ENCODE measurements around the gene PAOX. TPM values are rescaled to one million over a fixed set of nuclear protein-coding genes. Genes with fewer than 3 reads are reported as not detected.

Gene PAOX
- total and polyA plus RNA-seq, 5 donors from 2014 or later, result 6.7 to 14.3 (median 10.2) TPM

DNA sequence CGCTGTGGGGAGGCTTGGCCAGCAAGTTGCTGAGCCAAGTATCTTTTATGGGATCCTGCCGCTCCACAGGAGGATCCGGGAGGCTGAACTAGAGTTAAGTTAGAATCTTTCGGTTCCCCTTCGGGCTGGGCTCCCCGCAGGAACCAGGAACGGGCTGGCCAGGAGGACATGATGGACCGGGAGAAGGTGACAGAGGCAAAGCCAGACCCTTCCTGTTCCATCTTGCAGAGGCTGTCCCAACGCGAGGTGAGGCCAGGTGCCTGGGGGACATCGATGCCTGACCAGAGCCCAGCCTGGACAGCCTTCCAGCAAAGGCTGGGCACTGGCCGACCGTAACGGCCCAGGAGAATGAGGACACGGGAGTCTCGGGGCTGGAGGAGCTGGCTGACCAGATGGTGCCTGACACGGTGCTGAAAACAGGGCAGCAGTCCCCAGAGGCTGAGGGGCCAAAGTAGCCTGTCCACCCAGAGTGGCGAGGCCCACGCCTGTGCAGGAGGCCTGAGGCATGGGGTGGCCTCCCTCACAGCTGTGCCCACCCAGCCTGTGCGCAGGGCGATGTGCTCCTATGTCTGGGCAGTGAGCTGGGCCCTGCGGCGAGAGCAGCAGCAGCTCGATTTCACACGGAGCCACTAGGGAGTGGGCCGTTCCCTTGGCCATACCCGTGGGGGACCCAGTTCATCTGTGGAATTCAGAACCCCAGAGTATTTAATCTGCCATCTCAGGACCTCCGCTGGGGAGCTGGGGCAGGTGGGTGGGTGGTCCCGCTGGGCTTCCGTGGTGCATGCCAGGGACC, 1.8 kb upstream of the PAOX start:
- Mint-ChIP-seq H3K27ac (peak overlapping the region in 2 of 3 donors; percentile 25 to 32), H3K4me1 (peaks cover 4 to 18% (median 9%) of the 10 kb centered on the region in 4 donors), H3K4me3 (peak overlapping the region; percentile 75 to 87 (median 82)), H3K27me3 (peaks cover 6% of the 10 kb centered on the region), H3K9me3 (peaks cover 0 to 2% (median 0%) of the 10 kb centered on the region in 7 donors), H3K36me3 (no peaks in the 10 kb centered on the region)
- Histone ChIP-seq H3K27me3 (ENCODE audit: control insufficient read depth, insufficient read depth, low read length) (no peaks in the 10 kb centered on the region), H3K36me3 (ENCODE audit: control insufficient read depth, insufficient read depth, low read length) (no peaks in the 10 kb centered on the region), H3K4me1 (ENCODE audit: control insufficient read depth, insufficient read depth, low read length, poor library complexity, severe bottlenecking) (peaks cover 25% of the 10 kb centered on the region), H3K27ac (ENCODE audit: insufficient read depth, low read length, poor library complexity, severe bottlenecking) (no peak overlapping the region), H3K9me3 (ENCODE audit: control insufficient read depth in 2 of 2, low read length in 2 of 2) (no peaks in the 10 kb centered on the region), H3K4me3 (ENCODE audit: low read depth, low read length) (no peak overlapping the region)
- DNase-seq (no peak), ATAC-seq (ENCODE audit: low read depth in 2 of 2) (no peak)

DNA sequence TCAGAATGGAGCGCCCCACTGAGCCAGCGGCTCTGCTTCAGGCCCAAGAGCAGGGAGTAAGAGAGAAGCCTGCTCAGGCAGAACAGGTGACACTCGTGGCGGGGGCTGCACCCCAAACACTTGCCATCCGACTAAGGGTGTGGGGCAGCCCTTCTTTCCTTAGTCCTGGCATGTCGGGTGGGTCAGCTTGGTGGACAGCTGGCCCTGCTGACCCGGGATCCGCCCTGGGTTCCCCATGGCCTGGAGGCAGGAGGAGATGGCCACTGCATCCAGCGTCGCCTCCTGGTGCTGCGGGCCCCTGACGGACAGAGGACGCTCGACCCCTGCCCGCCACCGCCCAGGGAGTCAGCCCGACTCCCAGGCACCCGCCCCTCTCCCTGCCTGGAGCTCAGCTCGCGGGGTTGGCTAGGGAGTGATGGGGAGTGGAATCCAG, 1.2 kb upstream of the PAOX start:
- Mint-ChIP-seq H3K27me3 (peaks cover 6% of the 10 kb centered on the region), H3K36me3 (no peaks in the 10 kb centered on the region), H3K4me3 (peak overlapping the region; percentile 77 to 88 (median 87)), H3K4me1 (peaks cover 4 to 18% (median 9%) of the 10 kb centered on the region in 4 donors), H3K27ac (no peak overlapping the region), H3K9me3 (peaks cover 0 to 2% (median 0%) of the 10 kb centered on the region in 7 donors)
- DNase-seq (no peak), ATAC-seq (ENCODE audit: low read depth in 2 of 2) (no peak)
- Histone ChIP-seq H3K4me1 (ENCODE audit: control insufficient read depth, insufficient read depth, low read length, poor library complexity, severe bottlenecking) (peaks cover 20% of the 10 kb centered on the region), H3K4me3 (ENCODE audit: low read depth, low read length) (no peak overlapping the region), H3K27me3 (ENCODE audit: control insufficient read depth, insufficient read depth, low read length) (no peaks in the 10 kb centered on the region), H3K9me3 (ENCODE audit: control insufficient read depth in 2 of 2, low read length in 2 of 2) (no peaks in the 10 kb centered on the region), H3K36me3 (ENCODE audit: control insufficient read depth, insufficient read depth, low read length) (no peaks in the 10 kb centered on the region), H3K27ac (ENCODE audit: insufficient read depth, low read length, poor library complexity, severe bottlenecking) (no peak overlapping the region)

GRCh38 chr10:133378251-133379096, 588 bp upstream of the PAOX start:
- Mint-ChIP-seq H3K27me3 (peaks cover 6% of the 10 kb centered on the region), H3K4me1 (peaks cover 4 to 18% (median 9%) of the 10 kb centered on the region in 4 donors), H3K36me3 (no peaks in the 10 kb centered on the region), H3K27ac (peak overlapping the region; percentile 12 to 75 (median 38)), H3K4me3 (peak overlapping the region; percentile 77 to 88 (median 87)), H3K9me3 (peaks cover 0 to 2% (median 0%) of the 10 kb centered on the region in 7 donors)
- Histone ChIP-seq H3K36me3 (ENCODE audit: control insufficient read depth, insufficient read depth, low read length) (no peaks in the 10 kb centered on the region), H3K27me3 (ENCODE audit: control insufficient read depth, insufficient read depth, low read length) (no peaks in the 10 kb centered on the region), H3K4me3 (ENCODE audit: low read depth, low read length) (peak overlapping the region; percentile 64), H3K27ac (ENCODE audit: insufficient read depth, low read length, poor library complexity, severe bottlenecking) (peak overlapping the region; percentile 71), H3K4me1 (ENCODE audit: control insufficient read depth, insufficient read depth, low read length, poor library complexity, severe bottlenecking) (peaks cover 20% of the 10 kb centered on the region), H3K9me3 (ENCODE audit: control insufficient read depth in 2 of 2, low read length in 2 of 2) (no peaks in the 10 kb centered on the region)
- DNase-seq (peak; percentile 63 to 66 (median 63)), ATAC-seq (ENCODE audit: low read depth in 2 of 2) (peak; percentile 56 to 59)

GRCh38 chr10:133379801-133380666, 972 bp downstream of the PAOX start:
- H3K36me3 ChIP-seq (ENCODE audit: control insufficient read depth, insufficient read depth, low read length), result no peaks in the 10 kb centered on the region
- H3K4me1 ChIP-seq (ENCODE audit: control insufficient read depth, insufficient read depth, low read length, poor library complexity, severe bottlenecking), result peaks cover 14% of the 10 kb centered on the region
- Mint-ChIP-seq H3K27me3 (peaks cover 6% of the 10 kb centered on the region), H3K9me3 (peaks cover 0 to 2% (median 0%) of the 10 kb centered on the region in 7 donors), H3K27ac (peak overlapping the region in 2 of 3 donors; percentile 23 to 36), H3K36me3 (peaks cover 5% of the 10 kb centered on the region), H3K4me3 (peak overlapping the region; percentile 72 to 89 (median 80)), H3K4me1 (peaks cover 0 to 15% (median 9%) of the 10 kb centered on the region in 4 donors)
- ATAC-seq (ENCODE audit: low read depth in 2 of 2) (no peak), DNase-seq (peak in 1 of 3 donors; percentile 2)
- H3K27ac ChIP-seq (ENCODE audit: insufficient read depth, low read length, poor library complexity, severe bottlenecking), result peak overlapping the region; percentile 51
- no peak overlapping the region for H3K4me3 ChIP-seq (ENCODE audit: low read depth, low read length)
- H3K27me3 ChIP-seq (ENCODE audit: control insufficient read depth, insufficient read depth, low read length), result no peaks in the 10 kb centered on the region
- no peaks in the 10 kb centered on the region for H3K9me3 ChIP-seq (ENCODE audit: control insufficient read depth in 2 of 2, low read length in 2 of 2)

DNA sequence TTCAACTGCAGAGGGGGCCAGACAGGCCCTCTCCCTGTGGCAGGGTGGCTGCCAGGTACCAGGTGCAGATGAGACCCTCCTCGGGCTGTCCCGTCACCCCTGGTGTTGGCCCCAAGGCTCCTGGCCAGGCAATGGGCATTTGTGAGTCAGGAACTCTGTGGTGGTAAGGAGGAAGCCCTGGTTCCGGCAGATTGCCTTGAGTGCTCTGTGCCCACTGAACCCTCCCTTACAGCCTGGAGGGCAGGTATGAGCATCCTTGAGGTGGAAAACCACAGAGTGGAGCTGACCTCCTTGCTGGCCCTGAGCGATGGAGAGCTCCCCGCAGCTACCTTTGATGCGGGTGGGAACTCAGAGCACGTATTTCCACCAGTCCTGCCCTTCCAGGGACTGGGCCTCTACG, 2.0 kb downstream of the PAOX start:
- H3K9me3 Mint-ChIP-seq, result peaks cover 0 to 2% (median 0%) of the 10 kb centered on the region in 7 donors
- no peak for DNase-seq

DNA sequence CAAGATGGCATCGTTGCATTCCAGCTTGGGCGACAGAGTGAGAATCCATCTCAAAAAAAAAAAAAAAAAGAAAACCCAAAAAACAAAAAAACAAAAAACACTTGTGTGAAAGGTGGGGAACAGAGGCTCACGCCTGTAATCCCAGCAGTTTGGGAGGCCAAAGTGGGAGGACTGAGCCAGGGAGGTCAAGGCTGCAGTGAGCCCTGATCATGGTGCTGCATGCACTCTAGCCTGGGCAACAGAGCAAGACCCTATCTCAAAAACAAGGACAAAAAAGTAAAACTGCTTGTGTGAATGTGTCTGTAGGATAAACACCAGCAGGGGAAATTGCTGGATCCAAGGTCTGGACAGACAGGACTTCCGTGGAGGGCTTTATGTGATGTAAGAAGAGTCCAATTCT, 4.5 kb downstream of the PAOX start:
- ATAC-seq (ENCODE audit: low read depth in 2 of 2), result no peak
- H3K27me3 ChIP-seq (ENCODE audit: control insufficient read depth, insufficient read depth, low read length), result no peaks in the 10 kb centered on the region
- no peak for DNase-seq
- no peaks in the 10 kb centered on the region for H3K36me3 ChIP-seq (ENCODE audit: control insufficient read depth, insufficient read depth, low read length)
- Mint-ChIP-seq H3K4me1 (peaks cover 5 to 23% (median 11%) of the 10 kb centered on the region in 4 donors), H3K4me3 (peak overlapping the region in 1 of 4 donors; percentile 51), H3K9me3 (peaks cover 0 to 2% (median 0%) of the 10 kb centered on the region in 7 donors), H3K27ac (no peak overlapping the region), H3K27me3 (peaks cover 6% of the 10 kb centered on the region), H3K36me3 (peaks cover 5% of the 10 kb centered on the region)
- peaks cover 10% of the 10 kb centered on the region for H3K4me1 ChIP-seq (ENCODE audit: control insufficient read depth, insufficient read depth, low read length, poor library complexity, severe bottlenecking)
- no peak overlapping the region for H3K27ac ChIP-seq (ENCODE audit: insufficient read depth, low read length, poor library complexity, severe bottlenecking)
- no peaks in the 10 kb centered on the region for H3K9me3 ChIP-seq (ENCODE audit: control insufficient read depth in 2 of 2, low read length in 2 of 2)
- H3K4me3 ChIP-seq (ENCODE audit: low read depth, low read length), result no peak overlapping the region

More for the DNA sequence above, 2.0 kb downstream of the PAOX start:
- no peaks in the 10 kb centered on the region for H3K27me3 ChIP-seq (ENCODE audit: control insufficient read depth, insufficient read depth, low read length)
- H3K36me3 Mint-ChIP-seq, result peaks cover 5% of the 10 kb centered on the region
- ATAC-seq (ENCODE audit: low read depth in 2 of 2), result no peak
- peak overlapping the region in 1 of 3 donors; percentile 23 for H3K27ac Mint-ChIP-seq
- H3K36me3 ChIP-seq (ENCODE audit: control insufficient read depth, insufficient read depth, low read length), result no peaks in the 10 kb centered on the region
- H3K27me3 Mint-ChIP-seq, result peaks cover 6% of the 10 kb centered on the region
- H3K4me1 Mint-ChIP-seq, result peaks cover under 1 to 15% (median 9%) of the 10 kb centered on the region in 4 donors
- no peak overlapping the region for H3K27ac ChIP-seq (ENCODE audit: insufficient read depth, low read length, poor library complexity, severe bottlenecking)
- H3K4me3 Mint-ChIP-seq, result peak overlapping the region in 3 of 4 donors; percentile 72 to 89 (median 84)
- peaks cover 14% of the 10 kb centered on the region for H3K4me1 ChIP-seq (ENCODE audit: control insufficient read depth, insufficient read depth, low read length, poor library complexity, severe bottlenecking)
- no peaks in the 10 kb centered on the region for H3K9me3 ChIP-seq (ENCODE audit: control insufficient read depth in 2 of 2, low read length in 2 of 2)
- no peak overlapping the region for H3K4me3 ChIP-seq (ENCODE audit: low read depth, low read length)

DNA sequence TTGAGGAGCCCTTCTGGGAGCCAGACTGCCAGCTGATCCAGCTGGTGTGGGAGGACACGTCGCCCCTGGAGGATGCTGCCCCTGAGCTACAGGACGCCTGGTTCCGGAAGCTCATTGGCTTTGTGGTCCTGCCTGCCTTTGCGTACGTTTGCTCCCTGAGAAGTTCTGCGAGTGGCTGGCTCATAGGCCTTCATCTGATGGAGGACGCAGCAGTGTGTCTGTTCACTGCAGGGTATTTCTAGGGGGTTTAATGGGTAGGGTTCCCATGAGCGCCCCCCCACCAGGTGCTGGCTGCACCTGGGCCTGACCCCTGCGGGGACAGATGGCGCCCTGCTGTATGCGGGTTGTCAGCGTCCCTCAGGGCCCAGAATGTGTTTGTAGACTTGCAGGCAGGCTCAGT, 5.0 kb downstream of the PAOX start:
- Mint-ChIP-seq H3K27me3 (peaks cover 6% of the 10 kb centered on the region), H3K4me3 (peak overlapping the region in 1 of 4 donors; percentile 25), H3K4me1 (peaks cover 9 to 28% (median 13%) of the 10 kb centered on the region in 4 donors), H3K9me3 (peaks cover 0 to 2% (median 0%) of the 10 kb centered on the region in 7 donors), H3K27ac (no peak overlapping the region), H3K36me3 (peaks cover 5% of the 10 kb centered on the region)
- Histone ChIP-seq H3K4me3 (ENCODE audit: low read depth, low read length) (no peak overlapping the region), H3K27me3 (ENCODE audit: control insufficient read depth, insufficient read depth, low read length) (no peaks in the 10 kb centered on the region), H3K36me3 (ENCODE audit: control insufficient read depth, insufficient read depth, low read length) (no peaks in the 10 kb centered on the region), H3K4me1 (ENCODE audit: control insufficient read depth, insufficient read depth, low read length, poor library complexity, severe bottlenecking) (peaks cover 15% of the 10 kb centered on the region), H3K27ac (ENCODE audit: insufficient read depth, low read length, poor library complexity, severe bottlenecking) (no peak overlapping the region), H3K9me3 (ENCODE audit: control insufficient read depth in 2 of 2, low read length in 2 of 2) (no peaks in the 10 kb centered on the region)
- ATAC-seq (ENCODE audit: low read depth in 2 of 2), result no peak
- no peak for DNase-seq

Measured in CD4-positive, CD25-positive, alpha-beta regulatory T cell (primary cell).